HepG2 (cell line): ENCODE results near the gene MGA. TPM values are rescaled to one million over a fixed set of nuclear protein-coding genes. Genes with fewer than 3 reads are reported as not detected.

Source experiments
- ATAC-seq: fragments of 200-7000 bp; cut with Tn5 transposase; 3 replicates; pipeline ENCODE4 v1.9.1; 2020; ENCODE audit warnings: mild to moderate bottlenecking, moderate library complexity
- BruUV-seq: library from RNA; stranded (reverse); fragments of 400-500 nt; replicated peaks from 2 replicates; lab custom pipeline; 2021; lab: Mats Ljungman, UMichigan
- CTCF ChIA-PET: fragments of 300-600 bp; formaldehyde crosslinking; extraction: SDS; loops from one replicate; lab custom pipeline; 2021; ENCODE audit warnings: low total read pairs, inconsistent platforms, low intra/inter-chr PET ratio; lab: Yijun Ruan, JAX
- POLR2A ChIA-PET: fragments of 350-600 bp; sonication (Branson Sonifier 250); formaldehyde crosslinking; loops from one replicate; lab custom pipeline; 2020; ENCODE audit warnings: antibody characterized with exemption, inconsistent platforms; lab: Yijun Ruan, JAX
- DNase-seq: peaks from one replicate; pipeline ENCODE4 v3.0.0-alpha.2; 2015; ENCODE audit warnings: low spot score
- FAIRE-seq: peaks from 3 replicates; lab custom pipeline; 2011; peaks lifted over from hg19 to GRCh38; lab: Jason Lieb, UNC
- H2AFZ ChIP-seq: one replicate; pipeline ENCODE4 v1.6.1; 2011; ENCODE audit warnings: low read length, inconsistent platforms
- H3K27ac ChIP-seq: fragments of 300-600 bp; 3 replicates; pipeline ENCODE4 v1.8.0; 2011; ENCODE audit warnings: mixed run types, mild to moderate bottlenecking, mixed read lengths, low read length, inconsistent platforms; ENCODE audit not compliant: insufficient read depth; ENCODE audit errors: extremely low read length
- H3K27me3 ChIP-seq, 2 experiments: fragments of 200-600 bp in 1 of 2; 2 replicates in 1 of 2; 3 replicates in 1 of 2; pipeline versions ENCODE4 v1.6.0 to v1.8.0; 2011; ENCODE audit warnings: low read length in 2 of 2, mild to moderate bottlenecking in 2 of 2, moderate library complexity in 2 of 2, inconsistent platforms in 1 of 2; ENCODE audit not compliant: insufficient read depth in 2 of 2, control insufficient read depth in 1 of 2
- H3K36me3 ChIP-seq, 2 experiments: fragments of 200-600 bp in 1 of 2; replicated peaks in 1 of 2; 2 replicates in 1 of 2; 3 replicates in 1 of 2; pipeline versions ENCODE4 v1.5.1 to v1.8.0; 2011; ENCODE audit warnings: low read length in 2 of 2, inconsistent platforms in 1 of 2; ENCODE audit not compliant: insufficient read depth in 2 of 2, control insufficient read depth in 1 of 2
- H3K4me1 ChIP-seq: 2 replicates; pipeline ENCODE4 v1.5.1; 2012; ENCODE audit warnings: low read length, inconsistent platforms; ENCODE audit not compliant: insufficient read depth
- H3K4me2 ChIP-seq: 2 replicates; pipeline ENCODE4 v1.6.0; 2011; ENCODE audit warnings: low read depth, low read length, inconsistent platforms
- H3K4me3 ChIP-seq, 3 experiments: fragments of 200-600 bp in 1 of 3; sonication (generic), shearing (Covaris generic) in 1 of 3; replicated peaks in 1 of 3; 2 replicates each; pipeline ENCODE4 v1.5.1; 2011 to 2016; ENCODE audit warnings: low read length in 3 of 3, inconsistent platforms in 2 of 3, low read depth in 2 of 3, mild to moderate bottlenecking in 2 of 3, control low read depth in 1 of 3, mixed read lengths in 1 of 3; ENCODE audit not compliant: insufficient read depth in 1 of 3
- H3K79me2 ChIP-seq: one replicate; pipeline ENCODE4 v1.6.1; 2011; ENCODE audit warnings: low read length, inconsistent platforms; ENCODE audit not compliant: insufficient read depth
- H3K9ac ChIP-seq: 2 replicates; pipeline ENCODE4 v1.6.0; 2011; ENCODE audit warnings: mild to moderate bottlenecking, low read depth, low read length, inconsistent platforms; ENCODE audit not compliant: insufficient read depth
- H3K9me3 ChIP-seq: 2 replicates; pipeline ENCODE4 v1.5.1; 2012; ENCODE audit warnings: mild to moderate bottlenecking, low read length
- H4K20me1 ChIP-seq: 2 replicates; pipeline ENCODE4 v1.6.0; 2011; ENCODE audit warnings: inconsistent platforms, mild to moderate bottlenecking, low read length, moderate library complexity; ENCODE audit not compliant: insufficient read depth
- BRCA1 ChIP-seq: sonication (generic); formaldehyde crosslinking; IDR thresholded peaks from 2 replicates; pipeline ENCODE4 v1.4.0; 2020; ENCODE audit warnings: missing genetic modification reagents
- GLI4 ChIP-seq: sonication (generic); formaldehyde crosslinking; IDR thresholded peaks from 2 replicates; pipeline ENCODE4 v1.5.1; 2020; ENCODE audit warnings: missing genetic modification reagents, mild to moderate bottlenecking, moderate library complexity, borderline replicate concordance
- HDAC2 ChIP-seq: sonication (generic); formaldehyde crosslinking; IDR thresholded peaks from 2 replicates; pipeline ENCODE4 v1.4.0; 2020; ENCODE audit warnings: missing genetic modification reagents
- HOXA5 ChIP-seq: sonication (generic); formaldehyde crosslinking; IDR thresholded peaks from 2 replicates; pipeline ENCODE4 v1.4.0; 2020; ENCODE audit warnings: missing genetic modification reagents
- MYC ChIP-seq: sonication (generic); formaldehyde crosslinking; IDR thresholded peaks from 2 replicates; pipeline ENCODE4 v1.9.0; 2021; ENCODE audit warnings: missing genetic modification reagents, borderline replicate concordance
- NFIB ChIP-seq: sonication (generic); formaldehyde crosslinking; IDR thresholded peaks from 2 replicates; pipeline ENCODE4 v1.9.0; 2021; ENCODE audit warnings: missing genetic modification reagents, mild to moderate bottlenecking, borderline replicate concordance
- PCBP1 ChIP-seq: fragments of 200-400 bp; formaldehyde crosslinking; IDR thresholded peaks from 2 replicates; pipeline ENCODE4 v1.6.1; 2017; ENCODE audit warnings: mild to moderate bottlenecking, low read depth, low read length, borderline replicate concordance
- RCOR2 ChIP-seq: IDR thresholded peaks from 2 replicates; pipeline ENCODE4 v1.6.1; 2016; ENCODE audit warnings: missing biosample characterization, missing genetic modification reagents
- ZNF337 ChIP-seq: sonication (generic); formaldehyde crosslinking; IDR thresholded peaks from 2 replicates; pipeline ENCODE4 v1.5.1; 2020; ENCODE audit warnings: missing genetic modification reagents, low read depth, mild to moderate bottlenecking, borderline replicate concordance
- ZNF557 ChIP-seq: sonication (generic); formaldehyde crosslinking; IDR thresholded peaks from 2 replicates; pipeline ENCODE4 v1.4.0; 2020; ENCODE audit warnings: missing genetic modification reagents
- ZNF776 ChIP-seq: sonication (generic); formaldehyde crosslinking; IDR thresholded peaks from 2 replicates; pipeline ENCODE4 v1.4.0; 2020; ENCODE audit warnings: mild to moderate bottlenecking, missing genetic modification reagents
- WGBS: methylation state at CpG from one replicate; pipeline ENCODE4 v1.1.6; 2017; ENCODE audit warnings: low lambda C conversion rate; 5-methylcytosine and 5-hydroxymethylcytosine counted together
- in situ Hi-C: cut with HindIII; loops from 2 replicates; pipeline ENCODE4 v1.10.0; 2017; ENCODE audit warnings: low pct_unique_long_range_greater_than_20kb; ENCODE audit not compliant: extremely low pct_ligation_motif_present
- intact Hi-C: fragments of 100-400 bp; cut with micrococcal nuclease; formaldehyde crosslinking; loops from one replicate; pipeline ENCODE4 v1.10.0; 2022; ENCODE audit not compliant: unreplicated experiment
- polyA plus RNA-seq, 8 experiments: library from polyadenylated mRNA; depleted of rRNA in 3 of 8; stranded (reverse) in 7 of 8; unstranded in 1 of 8; fragments of >200 nt; fragmentation: Illumina TruSeq in 4 of 8; extraction: Trizol in 4 of 8; gene quantifications; 2 replicates each; pipeline versions ENCODE4 v1.2.1 to v1.2.3, GENCODE V29; 2011 to 2016; ENCODE audit warnings: low read depth in 4 of 8, missing spikeins in 1 of 8, mixed read lengths in 1 of 8; ENCODE audit not compliant: insufficient read depth in 1 of 8
- total RNA-seq, 5 experiments: library from RNA; depleted of rRNA; stranded (reverse); fragments of >200 nt; fragmentation: Illumina TruSeq; extraction: Trizol; gene quantifications; 2 replicates each; pipeline ENCODE4 v1.2.3, GENCODE V29; 2016; ENCODE audit warnings: low read depth in 1 of 5
- TF ChIP-seq, protein P1 (sequence below): sonication (generic); formaldehyde crosslinking; IDR thresholded peaks from 2 replicates; pipeline ENCODE4 v1.4.0; 2020; ENCODE audit warnings: missing genetic modification reagents, borderline replicate concordance
- TF ChIP-seq, protein P2 (sequence below): sonication (generic); formaldehyde crosslinking; IDR thresholded peaks from 2 replicates; pipeline ENCODE4 v1.8.0; 2022; ENCODE audit warnings: mild to moderate bottlenecking, missing genetic modification reagents, moderate library complexity
- TF ChIP-seq, protein P3 (sequence below): sonication (generic); formaldehyde crosslinking; IDR thresholded peaks from 2 replicates; pipeline ENCODE4 v1.8.0; 2022; ENCODE audit warnings: mild to moderate bottlenecking, missing genetic modification reagents; ENCODE audit not compliant: insufficient replicate concordance
- TF ChIP-seq, protein P4 (sequence below): sonication (generic); formaldehyde crosslinking; IDR thresholded peaks from 2 replicates; pipeline ENCODE4 v1.4.0; 2020; ENCODE audit warnings: mild to moderate bottlenecking, missing genetic modification reagents
- TF ChIP-seq, protein P5 (sequence below): sonication (generic); formaldehyde crosslinking; IDR thresholded peaks from 2 replicates; pipeline ENCODE4 v1.9.0; 2021; ENCODE audit warnings: missing genetic modification reagents, mild to moderate bottlenecking, borderline replicate concordance

The MGA gene
- total and polyA plus RNA-seq, 2 of the 13 experiments (the other 11 are each of a cell fraction or from before 2014, with no cell fraction given), result 5.3 to 59.0 TPM

DNA sequence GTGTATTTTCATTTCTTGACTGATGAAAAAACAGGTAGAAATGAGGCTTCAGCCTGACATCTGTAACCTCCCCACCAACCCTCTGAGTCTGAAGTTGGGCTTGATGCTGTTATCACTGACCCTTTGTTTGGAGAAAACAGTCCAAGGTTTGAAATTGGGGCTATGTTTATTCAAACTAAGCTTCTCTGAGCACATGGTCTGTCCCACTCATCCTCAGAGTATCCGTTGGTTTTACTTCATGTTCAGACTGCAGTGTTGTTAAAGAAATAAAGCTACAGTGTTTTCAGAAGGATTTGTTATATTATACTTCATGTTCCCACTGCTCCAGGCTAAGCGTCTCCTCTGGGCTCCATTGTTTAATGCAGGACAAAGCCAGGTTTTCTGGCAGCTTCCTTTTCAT is 120.1 kb downstream of the MGA start:
- ChIA-PET CTCF (no interaction called here), POLR2A (interaction anchor here (0.8 kb wide), 1 partner anchor 236 kb away, joined by 3 read pairs; the partner anchor contains the start of gene RPAP1)
- H4K20me1 ChIP-seq, result no peaks in the 10 kb centered on the region
- no peaks in the 10 kb centered on the region for H3K27me3 ChIP-seq
- no peak overlapping the region; a peak in 1 of 6 replicates for H3K4me3 ChIP-seq
- no peak overlapping the region for H2AFZ ChIP-seq
- no peaks in the 10 kb centered on the region for H3K9me3 ChIP-seq
- in situ Hi-C loops, result no loop called here
- DNase-seq (peak; percentile 79), ATAC-seq (peak; percentile 89), FAIRE-seq (peak; percentile 89)
- H3K4me1 ChIP-seq, result peaks cover 79% of the 10 kb centered on the region
- H3K79me2 ChIP-seq, result peaks cover 5% of the 10 kb centered on the region
- peak overlapping the region; percentile 65 for H3K27ac ChIP-seq
- 3% methylated on average over 2 of the region's 2 CpGs for WGBS
- peak overlapping the region; percentile 48 for H3K4me2 ChIP-seq
- BruUV-seq, result no TSS peak
- intact Hi-C loops, result no loop called here
- H3K36me3 ChIP-seq, result no peaks in the 10 kb centered on the region
- peak overlapping the region; percentile 35; the same call in 1 of the 2 replicates for H3K9ac ChIP-seq
- TF ChIP-seq, protein P1, sequence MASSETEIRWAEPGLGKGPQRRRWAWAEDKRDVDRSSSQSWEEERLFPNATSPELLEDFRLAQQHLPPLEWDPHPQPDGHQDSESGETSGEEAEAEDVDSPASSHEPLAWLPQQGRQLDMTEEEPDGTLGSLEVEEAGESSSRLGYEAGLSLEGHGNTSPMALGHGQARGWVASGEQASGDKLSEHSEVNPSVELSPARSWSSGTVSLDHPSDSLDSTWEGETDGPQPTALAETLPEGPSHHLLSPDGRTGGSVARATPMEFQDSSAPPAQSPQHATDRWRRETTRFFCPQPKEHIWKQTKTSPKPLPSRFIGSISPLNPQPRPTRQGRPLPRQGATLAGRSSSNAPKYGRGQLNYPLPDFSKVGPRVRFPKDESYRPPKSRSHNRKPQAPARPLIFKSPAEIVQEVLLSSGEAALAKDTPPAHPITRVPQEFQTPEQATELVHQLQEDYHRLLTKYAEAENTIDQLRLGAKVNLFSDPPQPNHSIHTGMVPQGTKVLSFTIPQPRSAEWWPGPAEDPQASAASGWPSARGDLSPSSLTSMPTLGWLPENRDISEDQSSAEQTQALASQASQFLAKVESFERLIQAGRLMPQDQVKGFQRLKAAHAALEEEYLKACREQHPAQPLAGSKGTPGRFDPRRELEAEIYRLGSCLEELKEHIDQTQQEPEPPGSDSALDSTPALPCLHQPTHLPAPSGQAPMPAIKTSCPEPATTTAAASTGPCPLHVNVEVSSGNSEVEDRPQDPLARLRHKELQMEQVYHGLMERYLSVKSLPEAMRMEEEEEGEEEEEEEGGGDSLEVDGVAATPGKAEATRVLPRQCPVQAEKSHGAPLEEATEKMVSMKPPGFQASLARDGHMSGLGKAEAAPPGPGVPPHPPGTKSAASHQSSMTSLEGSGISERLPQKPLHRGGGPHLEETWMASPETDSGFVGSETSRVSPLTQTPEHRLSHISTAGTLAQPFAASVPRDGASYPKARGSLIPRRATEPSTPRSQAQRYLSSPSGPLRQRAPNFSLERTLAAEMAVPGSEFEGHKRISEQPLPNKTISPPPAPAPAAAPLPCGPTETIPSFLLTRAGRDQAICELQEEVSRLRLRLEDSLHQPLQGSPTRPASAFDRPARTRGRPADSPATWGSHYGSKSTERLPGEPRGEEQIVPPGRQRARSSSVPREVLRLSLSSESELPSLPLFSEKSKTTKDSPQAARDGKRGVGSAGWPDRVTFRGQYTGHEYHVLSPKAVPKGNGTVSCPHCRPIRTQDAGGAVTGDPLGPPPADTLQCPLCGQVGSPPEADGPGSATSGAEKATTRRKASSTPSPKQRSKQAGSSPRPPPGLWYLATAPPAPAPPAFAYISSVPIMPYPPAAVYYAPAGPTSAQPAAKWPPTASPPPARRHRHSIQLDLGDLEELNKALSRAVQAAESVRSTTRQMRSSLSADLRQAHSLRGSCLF (CRISPR knock-in tag), result no peak
- TF ChIP-seq ZNF557 (CRISPR knock-in tag) (no peak), RCOR2 (0 out of 2 replicates have a peak, but pooled peaks have one; percentile 15), PCBP1 (no peak), GLI4 (CRISPR knock-in tag) (no peak), BRCA1 (CRISPR knock-in tag) (no peak), MYC (CRISPR knock-in tag) (peak; percentile 48; the same call in 1 of the 2 replicates), ZNF776 (CRISPR knock-in tag) (no peak), NFIB (CRISPR knock-in tag) (no peak), HDAC2 (peak; percentile 57; the same call in 1 of the 2 replicates), ZNF337 (CRISPR knock-in tag) (no peak), HOXA5 (CRISPR knock-in tag) (no peak)
- TF ChIP-seq, protein P2, sequence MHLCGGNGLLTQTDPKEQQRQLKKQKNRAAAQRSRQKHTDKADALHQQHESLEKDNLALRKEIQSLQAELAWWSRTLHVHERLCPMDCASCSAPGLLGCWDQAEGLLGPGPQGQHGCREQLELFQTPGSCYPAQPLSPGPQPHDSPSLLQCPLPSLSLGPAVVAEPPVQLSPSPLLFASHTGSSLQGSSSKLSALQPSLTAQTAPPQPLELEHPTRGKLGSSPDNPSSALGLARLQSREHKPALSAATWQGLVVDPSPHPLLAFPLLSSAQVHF (CRISPR knock-in tag), result no peak
- TF ChIP-seq, protein P3, sequence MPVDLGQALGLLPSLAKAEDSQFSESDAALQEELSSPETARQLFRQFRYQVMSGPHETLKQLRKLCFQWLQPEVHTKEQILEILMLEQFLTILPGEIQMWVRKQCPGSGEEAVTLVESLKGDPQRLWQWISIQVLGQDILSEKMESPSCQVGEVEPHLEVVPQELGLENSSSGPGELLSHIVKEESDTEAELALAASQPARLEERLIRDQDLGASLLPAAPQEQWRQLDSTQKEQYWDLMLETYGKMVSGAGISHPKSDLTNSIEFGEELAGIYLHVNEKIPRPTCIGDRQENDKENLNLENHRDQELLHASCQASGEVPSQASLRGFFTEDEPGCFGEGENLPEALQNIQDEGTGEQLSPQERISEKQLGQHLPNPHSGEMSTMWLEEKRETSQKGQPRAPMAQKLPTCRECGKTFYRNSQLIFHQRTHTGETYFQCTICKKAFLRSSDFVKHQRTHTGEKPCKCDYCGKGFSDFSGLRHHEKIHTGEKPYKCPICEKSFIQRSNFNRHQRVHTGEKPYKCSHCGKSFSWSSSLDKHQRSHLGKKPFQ (CRISPR knock-in tag), result no peak
- TF ChIP-seq, protein P4, sequence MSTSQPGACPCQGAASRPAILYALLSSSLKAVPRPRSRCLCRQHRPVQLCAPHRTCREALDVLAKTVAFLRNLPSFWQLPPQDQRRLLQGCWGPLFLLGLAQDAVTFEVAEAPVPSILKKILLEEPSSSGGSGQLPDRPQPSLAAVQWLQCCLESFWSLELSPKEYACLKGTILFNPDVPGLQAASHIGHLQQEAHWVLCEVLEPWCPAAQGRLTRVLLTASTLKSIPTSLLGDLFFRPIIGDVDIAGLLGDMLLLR (CRISPR knock-in tag), result no peak
- TF ChIP-seq, protein P5, sequence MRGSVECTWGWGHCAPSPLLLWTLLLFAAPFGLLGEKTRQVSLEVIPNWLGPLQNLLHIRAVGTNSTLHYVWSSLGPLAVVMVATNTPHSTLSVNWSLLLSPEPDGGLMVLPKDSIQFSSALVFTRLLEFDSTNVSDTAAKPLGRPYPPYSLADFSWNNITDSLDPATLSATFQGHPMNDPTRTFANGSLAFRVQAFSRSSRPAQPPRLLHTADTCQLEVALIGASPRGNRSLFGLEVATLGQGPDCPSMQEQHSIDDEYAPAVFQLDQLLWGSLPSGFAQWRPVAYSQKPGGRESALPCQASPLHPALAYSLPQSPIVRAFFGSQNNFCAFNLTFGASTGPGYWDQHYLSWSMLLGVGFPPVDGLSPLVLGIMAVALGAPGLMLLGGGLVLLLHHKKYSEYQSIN (CRISPR knock-in tag), result no peak
